ENCODE measurements around the gene MPPED1. TPM values are rescaled to one million over a fixed set of nuclear protein-coding genes. Genes with fewer than 3 reads are reported as not detected.

MPPED1 gene
- total and polyA plus RNA-seq, 2 donors (not counting 3 experiments of a cell fraction or from before 2014, with no cell fraction given): not detected

DNA sequence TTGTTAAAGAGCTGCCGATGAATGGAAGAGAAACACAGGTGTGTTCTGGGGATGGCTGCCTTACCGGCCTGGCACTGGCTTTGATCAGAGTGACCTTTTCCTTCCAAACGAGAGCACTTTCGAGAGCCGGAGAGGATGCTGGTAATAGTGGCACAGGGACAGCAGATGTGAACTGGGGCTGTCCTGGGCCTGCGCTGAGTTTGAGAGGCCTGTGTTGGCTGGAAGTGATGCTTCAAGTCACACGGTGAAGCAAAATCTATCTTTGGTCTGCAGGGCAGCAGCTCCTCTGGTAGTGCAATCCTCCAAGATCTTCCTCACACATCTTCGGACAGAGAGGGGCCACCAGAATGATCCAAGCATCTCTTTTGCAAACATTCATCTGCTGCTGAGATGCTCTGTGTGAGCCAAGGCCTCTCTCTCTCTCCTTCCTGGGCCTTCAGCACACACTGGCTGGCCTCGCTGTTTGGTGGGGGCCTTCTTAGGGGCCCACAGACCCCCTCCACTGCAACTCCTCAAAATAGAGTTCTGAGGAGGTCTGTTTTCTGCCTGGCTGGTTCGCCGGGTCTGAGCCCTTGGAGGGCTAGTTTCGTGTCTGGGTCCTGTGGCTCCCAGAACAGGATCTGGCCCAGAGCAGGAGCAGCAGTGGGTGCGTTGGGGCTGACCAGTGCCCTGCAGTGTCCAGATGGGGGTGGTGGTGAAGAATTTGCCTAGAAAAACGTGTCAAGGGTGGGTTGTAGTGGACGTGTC, 6.4 kb downstream of the MPPED1 start:
- H3K4me1 ChIP-seq (ENCODE audit: control insufficient read depth, extremely low read depth, insufficient read depth, low read length): no peaks in the 10 kb centered on the region
- TF ChIP-seq MAX (IDR thresholded peaks at IDR 0.05; ENCODE audit: insufficient read depth, insufficient read length) (no peak), JUN (IDR thresholded peaks at IDR 0.05; ENCODE audit: borderline replicate concordance, insufficient read depth, insufficient read length, low read depth) (no peak), GATA2 (IDR thresholded peaks at IDR 0.05; ENCODE audit: insufficient read depth, insufficient read length, low read depth, low read length) (no peak), CTCF (IDR thresholded peaks at IDR 0.05; ENCODE audit: extremely low read depth in 1 of 2, insufficient read depth in 1 of 2, low read depth in 1 of 2, low read length in 2 of 2) (no peak)
- no peak overlapping the region for H3K4me2 ChIP-seq (ENCODE audit: insufficient read depth, low read length)
- no peaks in the 10 kb centered on the region for H4K20me1 ChIP-seq (replicated peaks; ENCODE audit: control insufficient read depth, extremely low read depth, insufficient read depth, low read length)
- FAIRE-seq: no peak
- dilution Hi-C loops (cut with MboI; ENCODE audit: extremely low pct_ligation_motif_present, low sequenced_read_pairs): no loop called here
- peaks cover 7 to 11% of the 10 kb centered on the region in 2 experiments for H3K27me3 ChIP-seq (ENCODE audit: control insufficient read depth in 2 of 2, insufficient read depth in 2 of 2, low read length in 2 of 2)
- no peak overlapping the region for H3K4me3 ChIP-seq (replicated peaks in 1 of 3; ENCODE audit: insufficient read depth in 1 of 3, low read depth in 1 of 3, low read length in 3 of 3)
- H3K79me2 ChIP-seq (ENCODE audit: control insufficient read depth, insufficient read depth, low read length): no peaks in the 10 kb centered on the region
- intact Hi-C loops (cut with micrococcal nuclease): no loop called here
- H3K9me3 ChIP-seq (replicated peaks; ENCODE audit: control insufficient read depth, insufficient read depth, low read length): no peaks in the 10 kb centered on the region
- no peak overlapping the region for H3K9ac ChIP-seq (replicated peaks; ENCODE audit: extremely low read depth, insufficient read depth, low read length)
- H2AFZ ChIP-seq (ENCODE audit: low read depth, low read length): no peak overlapping the region
- CTCF ChIA-PET: no interaction called here
- no peak overlapping the region for H3K27ac ChIP-seq (ENCODE audit: insufficient read depth, low read depth, low read length)
- DNase-seq (ENCODE audit: low read depth, low spot score): no peak
- H3K36me3 ChIP-seq (ENCODE audit: control insufficient read depth in 2 of 2, extremely low read depth in 1 of 2, insufficient read depth in 2 of 2, low read length in 2 of 2): no peaks in the 10 kb centered on the region
- POLR2A ChIA-PET: no interaction called here
- no peaks in the 10 kb centered on the region for H3K9me1 ChIP-seq (replicated peaks; ENCODE audit: control insufficient read depth, extremely low read depth, insufficient read depth, low read length)
- BruUV-seq (replicated peaks): no TSS peak
